CD14-positive monocyte (primary cell): ENCODE data around the gene HUWE1. TPM values are rescaled to one million over a fixed set of nuclear protein-coding genes. Genes with fewer than 3 reads are reported as not detected.
A peak's percentile ranks its signal among the peaks of the same experiment; 100 is the strongest.

Source experiments
- DNase-seq, 3 donors: peaks; one replicate each; pipeline ENCODE4 v3.0.0-alpha.2; 2011 to 2022
- H2AFZ ChIP-seq: 2 replicates; pipeline ENCODE4 v1.6.0; 2012; ENCODE audit warnings: mild to moderate bottlenecking, low read depth, low read length, inconsistent platforms; ENCODE audit not compliant: insufficient read depth, poor library complexity, severe bottlenecking
- H3K27ac ChIP-seq, 2 donors: 1 replicate in 1 of 2; 2 replicates in 1 of 2; pipeline ENCODE4 v1.5.1; 2012 to 2013; ENCODE audit warnings: low read length in 2 of 2, control low read depth in 1 of 2, inconsistent platforms in 1 of 2, low read depth in 1 of 2, mild to moderate bottlenecking in 1 of 2
- H3K27me3 ChIP-seq, 2 donors: one replicate each; pipeline versions ENCODE4 v1.6.0 to v1.6.1; 2011 to 2013; ENCODE audit warnings: low read length in 2 of 2; ENCODE audit not compliant: control insufficient read depth in 2 of 2, insufficient read depth in 2 of 2
- H3K36me3 ChIP-seq, 2 donors: replicated peaks in 1 of 2; 1 replicate in 1 of 2; 2 replicates in 1 of 2; pipeline versions ENCODE4 v1.5.1 to v1.6.1; 2012 to 2013; ENCODE audit warnings: low read length in 2 of 2, control low read depth in 1 of 2, inconsistent platforms in 1 of 2, mild to moderate bottlenecking in 1 of 2; ENCODE audit not compliant: insufficient read depth in 2 of 2, control insufficient read depth in 1 of 2
- H3K4me1 ChIP-seq, 2 donors: 1 replicate in 1 of 2; 2 replicates in 1 of 2; pipeline versions ENCODE4 v1.5.1 to v1.6.1; 2012 to 2013; ENCODE audit warnings: low read length in 2 of 2, control low read depth in 1 of 2, inconsistent platforms in 1 of 2, mild to moderate bottlenecking in 1 of 2, moderate library complexity in 1 of 2; ENCODE audit not compliant: insufficient read depth in 2 of 2, control insufficient read depth in 1 of 2
- H3K4me2 ChIP-seq: replicated peaks from 2 replicates; pipeline ENCODE3; 2012; ENCODE audit warnings: low read length, moderate library complexity, mild to moderate bottlenecking; ENCODE audit not compliant: poor library complexity, severe bottlenecking; ENCODE audit errors: extremely low read depth
- H3K4me3 ChIP-seq, 3 experiments: fragments of 200-600 bp in 1 of 3; sonication (generic) in 1 of 3; replicated peaks in 1 of 3; 1 replicate in 2 of 3; 2 replicates in 1 of 3; pipeline ENCODE4 v1.5.1; 2011 to 2013; ENCODE audit warnings: low read length in 3 of 3, mild to moderate bottlenecking in 3 of 3, control low read depth in 2 of 3, low read depth in 2 of 3, inconsistent platforms in 1 of 3, moderate library complexity in 1 of 3
- H3K79me2 ChIP-seq: 2 replicates; pipeline ENCODE4 v1.6.0; 2012; ENCODE audit warnings: mild to moderate bottlenecking, control low read depth, inconsistent platforms, low read length, moderate library complexity; ENCODE audit not compliant: insufficient read depth
- H3K9ac ChIP-seq: 2 replicates; pipeline ENCODE4 v1.6.0; 2017; ENCODE audit warnings: low read length, mild to moderate bottlenecking; ENCODE audit not compliant: insufficient read depth, poor library complexity, severe bottlenecking
- H3K9me3 ChIP-seq, 2 donors: replicated peaks in 1 of 2; 1 replicate in 1 of 2; 2 replicates in 1 of 2; pipeline versions ENCODE4 v1.5.1 to v1.6.1; 2012 to 2013; ENCODE audit warnings: low read length in 2 of 2, control low read depth in 1 of 2; ENCODE audit not compliant: control insufficient read depth in 1 of 2, insufficient read depth in 1 of 2
- H4K20me1 ChIP-seq: 2 replicates; pipeline ENCODE4 v1.6.0; 2012; ENCODE audit warnings: mild to moderate bottlenecking, low read length, control low read depth, moderate library complexity; ENCODE audit not compliant: insufficient read depth
- H3K27ac Mint-ChIP-seq, 7 donors: one replicate each; pipeline ENCODE4 v1.8.0; 2020; ENCODE audit warnings: mild to moderate bottlenecking in 7 of 7, mixed read lengths in 7 of 7, moderate library complexity in 6 of 7, inconsistent platforms in 2 of 7
- H3K27me3 Mint-ChIP-seq, 3 donors: one replicate each; pipeline ENCODE4 v1.8.0; 2021 to 2022; ENCODE audit warnings: low read depth in 3 of 3, mild to moderate bottlenecking in 3 of 3, mixed read lengths in 3 of 3, moderate library complexity in 3 of 3, inconsistent platforms in 1 of 3
- H3K36me3 Mint-ChIP-seq, 2 donors: one replicate each; pipeline ENCODE4 v1.8.0; 2020; ENCODE audit warnings: mixed read lengths in 2 of 2, inconsistent platforms in 1 of 2, mild to moderate bottlenecking in 1 of 2
- H3K4me1 Mint-ChIP-seq: one replicate; pipeline ENCODE4 v1.8.0; 2020; ENCODE audit warnings: mild to moderate bottlenecking, mixed read lengths
- H3K4me3 Mint-ChIP-seq, 2 donors: one replicate each; pipeline ENCODE4 v1.8.0; 2020; ENCODE audit warnings: mild to moderate bottlenecking in 2 of 2, mixed read lengths in 2 of 2, moderate library complexity in 1 of 2
- H3K9me3 Mint-ChIP-seq, 7 donors: one replicate each; pipeline ENCODE4 v1.8.0; 2020 to 2022; ENCODE audit warnings: mixed read lengths in 7 of 7, mild to moderate bottlenecking in 6 of 7, moderate library complexity in 6 of 7, inconsistent platforms in 2 of 7
- CTCF ChIP-seq: fragments of 200-600 bp; IDR thresholded peaks from one replicate; pipeline ENCODE4 v1.8.0; 2022; ENCODE audit warnings: antibody characterized with exemption, mild to moderate bottlenecking
- WGBS: methylation state at CpG from one replicate; pipeline ENCODE4 v1.1.5; 2013; ENCODE audit warnings: missing lambda C conversion rate; ENCODE audit not compliant: insufficient coverage; 5-methylcytosine and 5-hydroxymethylcytosine counted together
- intact Hi-C, 2 donors: fragments of 100-400 bp; cut with micrococcal nuclease; formaldehyde crosslinking; loops; one replicate each; pipeline versions ENCODE4 v1.15.0 to v1.15.1; 2023
- polyA plus RNA-seq, 3 donors: library from polyadenylated mRNA; depleted of rRNA in 1 of 3; unstranded in 2 of 3; stranded (reverse) in 1 of 3; fragments of 300-500 nt in 2 of 3; fragments of >200 nt in 1 of 3; fragmentation: Illumina TruSeq in 2 of 3; gene quantifications; 1 replicate in 2 of 3; 2 replicates in 1 of 3; pipeline ENCODE4 v1.2.3, GENCODE V29; 2012 to 2021

HUWE1 gene
- polyA plus RNA-seq, 3 donors: 1.8 to 31.1 (median 4.3) TPM

DNA sequence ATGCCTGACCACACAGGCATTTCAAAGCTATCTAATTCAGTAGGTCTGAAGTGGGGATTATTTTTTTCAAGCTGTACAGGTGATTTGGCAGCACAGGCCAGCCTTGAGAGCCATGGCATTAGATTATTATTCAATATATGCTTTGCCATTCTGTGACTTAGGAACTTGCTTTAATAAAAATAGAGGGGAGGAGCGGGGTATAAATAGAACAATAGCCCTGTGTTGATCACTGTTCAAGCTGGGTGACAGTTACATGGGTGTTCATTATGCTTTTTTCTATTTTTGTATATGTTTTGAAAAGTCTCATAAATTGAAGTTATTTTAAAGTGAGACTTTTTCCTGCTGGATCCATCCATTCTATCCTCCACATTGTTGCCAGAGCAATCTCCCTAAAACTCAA lies 20.3 kb downstream of the HUWE1 start:
- no peak overlapping the region for H2AFZ ChIP-seq
- no peak overlapping the region for H3K9ac ChIP-seq
- no peak overlapping the region for H3K4me2 ChIP-seq
- H3K36me3 ChIP-seq: peaks cover 23 to 75% of the 10 kb centered on the region in 2 donors
- H3K27ac Mint-ChIP-seq: peak overlapping the region in 2 of 7 donors; percentile 2 to 80
- H3K9me3 Mint-ChIP-seq: peaks cover 0 to 2% (median 0%) of the 10 kb centered on the region in 7 donors
- no peaks in the 10 kb centered on the region for H3K4me1 ChIP-seq
- no peak for DNase-seq
- no peak overlapping the region for H3K27ac ChIP-seq
- H4K20me1 ChIP-seq: peaks cover 28% of the 10 kb centered on the region
- H3K4me1 Mint-ChIP-seq: no peaks in the 10 kb centered on the region
- H3K4me3 Mint-ChIP-seq: no peak overlapping the region
- intact Hi-C loops: no loop called here
- H3K36me3 Mint-ChIP-seq: peaks cover 24 to 33% of the 10 kb centered on the region in 2 donors
- no peak for TF ChIP-seq CTCF
- H3K27me3 ChIP-seq: peaks cover 0 to 8% of the 10 kb centered on the region in 2 donors
- no CpG with 5 or more reads among the region's 1 CpG for WGBS
- H3K9me3 ChIP-seq: no peaks in the 10 kb centered on the region
- no peak overlapping the region for H3K4me3 ChIP-seq
- H3K79me2 ChIP-seq: peaks cover 71% of the 10 kb centered on the region
- H3K27me3 Mint-ChIP-seq: peaks cover 0 to 2% (median 0%) of the 10 kb centered on the region in 3 donors

- Histone ChIP-seq H3K9ac (no peak overlapping the region), H4K20me1 (peaks cover 51% of the 10 kb centered on the region), H3K9me3 (no peaks in the 10 kb centered on the region), H3K27ac (no peak overlapping the region), H3K4me3 (no peak overlapping the region), H2AFZ (no peak overlapping the region), H3K4me2 (no peak overlapping the region), H3K4me1 (no peaks in the 10 kb centered on the region), H3K79me2 (peaks cover 83% of the 10 kb centered on the region), H3K27me3 (no peaks in the 10 kb centered on the region), H3K36me3 (peaks cover 13 to 39% of the 10 kb centered on the region in 2 donors)
- peaks cover 0 to 5% (median 0%) of the 10 kb centered on the region in 3 donors for H3K27me3 Mint-ChIP-seq
- peaks cover 16 to 18% of the 10 kb centered on the region in 2 donors for H3K36me3 Mint-ChIP-seq
- H3K4me3 Mint-ChIP-seq: no peak overlapping the region
- TF ChIP-seq CTCF: no peak
- intact Hi-C loops: no loop called here
- H3K4me1 Mint-ChIP-seq: no peaks in the 10 kb centered on the region
- no CpG with 5 or more reads among the region's 3 CpGs for WGBS
- no peak for DNase-seq
- H3K27ac Mint-ChIP-seq: peak overlapping the region in 1 of 7 donors; percentile 23
- no peaks in the 10 kb centered on the region for H3K9me3 Mint-ChIP-seq
Observed at GRCh38 chrX:53660004-53660403, 26.5 kb downstream of the HUWE1 start.
